Skeletal muscle satellite cell (primary cell): ENCODE results near the gene OBSCN.
"Not testable (repeated sequence)": the region's sequence is repeated elsewhere in the genome, so short reads cannot be mapped to it uniquely, and the experiment has no call there.

Source experiments
- H3K27me3 ChIP-seq: 2 replicates; pipeline ENCODE4 v1.7.0; 2013; ENCODE audit warnings: low read length; ENCODE audit not compliant: control insufficient read depth, insufficient read depth
- H3K36me3 ChIP-seq: 2 replicates; pipeline ENCODE4 v1.7.0; 2013; ENCODE audit warnings: mild to moderate bottlenecking, control low read depth, low read length; ENCODE audit not compliant: insufficient read depth
- H3K4me1 ChIP-seq: 2 replicates; pipeline ENCODE4 v1.7.0; 2013; ENCODE audit warnings: low read length; ENCODE audit not compliant: control insufficient read depth, insufficient read depth
- H3K4me2 ChIP-seq: 2 replicates; pipeline ENCODE4 v1.7.0; 2013; ENCODE audit warnings: mild to moderate bottlenecking, low read length
- H3K4me3 ChIP-seq: 2 replicates; pipeline ENCODE4 v1.7.0; 2013; ENCODE audit warnings: low read length
- H3K9ac ChIP-seq: 2 replicates; pipeline ENCODE4 v1.7.0; 2013; ENCODE audit warnings: mild to moderate bottlenecking, low read depth, low read length, moderate library complexity
- H3K9me3 ChIP-seq: replicated peaks from 2 replicates; pipeline ENCODE4 v1.7.0; 2013; ENCODE audit warnings: mild to moderate bottlenecking, control low read depth, low read length

OBSCN gene

DNA sequence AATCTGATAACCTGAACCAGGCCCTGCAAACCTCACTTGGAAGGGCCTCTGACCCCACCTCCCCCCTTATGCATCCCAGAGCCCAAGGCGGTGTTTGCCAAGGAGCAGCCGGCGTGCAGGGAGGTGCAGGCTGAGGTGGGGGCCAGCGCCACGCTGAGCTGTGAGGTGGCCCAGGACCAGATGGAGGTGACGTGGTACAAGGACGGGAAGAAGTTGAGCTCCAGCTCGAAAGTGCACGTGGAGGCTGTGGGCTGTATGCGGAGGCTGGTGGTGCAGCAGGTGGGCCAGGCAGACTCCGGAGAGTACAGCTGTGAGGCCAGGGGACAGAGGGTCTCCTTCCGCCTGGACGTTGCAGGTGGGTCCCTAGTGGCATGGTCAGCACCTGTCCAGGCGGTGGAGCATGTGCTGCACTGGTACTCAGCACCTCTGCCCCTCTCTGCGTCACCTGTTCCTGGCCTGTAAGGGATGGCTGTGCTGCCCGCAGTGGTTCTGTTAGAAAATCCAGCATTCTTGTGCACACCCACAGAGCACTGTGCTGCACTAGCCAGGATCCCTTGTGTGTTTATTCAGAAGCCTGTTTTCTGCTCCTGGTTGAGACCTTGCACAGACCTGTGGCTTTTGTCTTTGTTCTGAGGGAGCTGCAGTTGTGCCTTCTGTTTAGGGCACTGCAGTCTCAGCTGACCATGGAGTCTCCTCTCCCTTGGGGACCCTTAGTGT, 11.6 kb downstream of the OBSCN start:
- H3K27me3 ChIP-seq = no peaks in the 10 kb centered on the region
- no peaks in the 10 kb centered on the region for H3K36me3 ChIP-seq
- no peak overlapping the region for H3K4me3 ChIP-seq
- no peak overlapping the region for H3K4me2 ChIP-seq
- no peaks in the 10 kb centered on the region for H3K9me3 ChIP-seq
- no peaks in the 10 kb centered on the region for H3K4me1 ChIP-seq
- H3K9ac ChIP-seq = no peak overlapping the region

GRCh38 chr1:228219962-228220780, 12.3 kb downstream of the OBSCN start:
- H3K36me3 ChIP-seq = no peaks in the 10 kb centered on the region
- no peaks in the 10 kb centered on the region for H3K4me1 ChIP-seq
- no peaks in the 10 kb centered on the region for H3K27me3 ChIP-seq
- H3K4me3 ChIP-seq = no peak overlapping the region
- no peak overlapping the region for H3K9ac ChIP-seq
- peaks cover 2% of the 10 kb centered on the region for H3K9me3 ChIP-seq
- no peak overlapping the region for H3K4me2 ChIP-seq

GRCh38 chr1:228221097-228221496, 13.3 kb downstream of the OBSCN start:
- not testable (repeated sequence) for H3K27me3 ChIP-seq, H3K4me1 ChIP-seq, H3K36me3 ChIP-seq, H3K9ac ChIP-seq, H3K9me3 ChIP-seq, H3K4me3 ChIP-seq, H3K4me2 ChIP-seq

GRCh38 chr1:228222548-228222947, 14.7 kb downstream of the OBSCN start:
- no peak overlapping the region for H3K4me2 ChIP-seq
- no peak overlapping the region for H3K4me3 ChIP-seq
- H3K9ac ChIP-seq = no peak overlapping the region
- no peaks in the 10 kb centered on the region for H3K36me3 ChIP-seq
- H3K27me3 ChIP-seq = no peaks in the 10 kb centered on the region
- H3K4me1 ChIP-seq = peaks cover 6% of the 10 kb centered on the region
- peaks cover 4% of the 10 kb centered on the region for H3K9me3 ChIP-seq

DNA sequence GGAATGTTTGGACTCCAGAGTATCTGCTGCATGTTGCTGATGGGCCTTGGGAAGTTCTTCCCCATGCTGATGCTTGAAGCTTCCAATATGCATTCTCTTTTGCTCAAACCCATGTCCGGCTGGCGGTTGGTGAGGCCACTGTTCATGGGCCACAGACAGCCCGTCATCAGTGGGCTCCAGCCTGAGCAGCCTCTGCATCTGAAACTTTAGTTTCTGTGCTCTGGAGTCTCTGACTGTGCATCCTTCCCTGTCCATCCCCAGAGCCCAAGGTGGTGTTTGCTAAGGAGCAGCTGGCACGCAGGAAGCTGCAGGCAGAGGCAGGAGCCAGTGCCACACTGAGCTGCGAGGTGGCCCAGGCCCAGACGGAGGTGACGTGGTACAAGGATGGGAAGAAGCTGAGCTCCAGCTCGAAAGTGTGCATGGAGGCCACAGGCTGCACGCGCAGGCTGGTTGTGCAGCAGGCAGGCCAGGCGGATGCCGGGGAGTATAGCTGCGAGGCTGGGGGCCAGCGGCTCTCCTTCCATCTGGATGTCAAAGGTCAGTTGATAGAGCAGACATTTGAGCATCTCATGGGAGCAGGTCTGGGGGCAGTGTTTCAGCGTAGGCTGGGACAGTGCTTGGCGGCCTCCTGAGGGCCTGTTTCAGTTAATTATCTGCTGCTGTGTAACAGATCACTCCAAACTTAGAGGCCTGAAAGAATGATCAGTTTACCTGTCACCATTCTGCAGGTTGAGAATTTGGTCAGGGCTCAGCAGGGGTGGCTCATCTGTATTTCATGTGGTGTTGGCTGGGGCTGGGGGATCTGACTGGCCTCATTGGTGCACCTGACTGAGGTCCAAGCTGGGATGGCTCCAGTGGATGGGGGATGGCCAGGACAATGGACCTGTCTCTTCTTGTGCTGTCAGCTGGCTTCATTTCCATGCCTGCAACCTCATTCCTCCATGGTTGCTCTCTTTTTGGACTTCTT, 16.6 kb downstream of the OBSCN start:
- Histone ChIP-seq H3K4me2 (no peak overlapping the region), H3K27me3 (no peaks in the 10 kb centered on the region), H3K9ac (no peak overlapping the region), H3K4me3 (no peak overlapping the region), H3K4me1 (peaks cover 14% of the 10 kb centered on the region), H3K9me3 (peaks cover 4% of the 10 kb centered on the region), H3K36me3 (no peaks in the 10 kb centered on the region)

DNA sequence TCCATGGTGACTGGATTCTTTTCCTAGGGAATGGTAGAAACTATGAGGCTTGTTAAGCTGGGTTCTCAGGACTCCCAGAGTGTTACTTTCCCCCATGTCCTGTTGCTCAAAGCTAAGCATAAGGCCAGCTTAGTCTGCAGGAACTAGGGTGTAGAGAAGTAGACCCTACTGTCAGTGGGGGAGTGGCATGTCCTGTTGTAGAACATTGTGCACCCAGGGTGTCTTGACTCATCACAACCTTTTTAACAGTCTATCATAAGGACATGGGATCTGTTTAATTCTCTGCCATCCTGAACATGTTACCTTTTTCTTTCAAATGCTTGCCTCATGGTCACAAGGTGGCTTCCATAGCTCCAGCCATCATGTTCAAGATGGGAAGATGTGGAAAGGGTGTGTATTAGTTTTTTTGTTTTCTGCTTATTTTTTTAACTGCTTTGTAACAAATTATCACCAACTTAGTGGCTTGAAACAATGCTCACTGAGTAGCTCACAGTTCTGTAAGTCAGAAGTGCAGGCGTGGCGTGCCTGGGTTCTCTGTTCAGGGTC, 17.4 kb downstream of the OBSCN start:
- no peak overlapping the region for H3K4me3 ChIP-seq
- no peaks in the 10 kb centered on the region for H3K27me3 ChIP-seq
- no peak overlapping the region for H3K4me2 ChIP-seq
- H3K9me3 ChIP-seq = peaks cover 4% of the 10 kb centered on the region
- H3K36me3 ChIP-seq = no peaks in the 10 kb centered on the region
- H3K9ac ChIP-seq = no peak overlapping the region
- peaks cover 14% of the 10 kb centered on the region for H3K4me1 ChIP-seq

- Histone ChIP-seq H3K4me1 (peaks cover 14% of the 10 kb centered on the region), H3K36me3 (no peaks in the 10 kb centered on the region), H3K9me3 (peaks cover 4% of the 10 kb centered on the region), H3K27me3 (no peaks in the 10 kb centered on the region), H3K9ac (no peak overlapping the region), H3K4me2 (no peak overlapping the region), H3K4me3 (no peak overlapping the region)
These were observed 17.9 kb downstream of the OBSCN start for GRCh38 chr1:228225740-228226139.

- Histone ChIP-seq H3K9ac (no peak overlapping the region), H3K4me3 (no peak overlapping the region), H3K9me3 (peaks cover 4% of the 10 kb centered on the region), H3K4me2 (no peak overlapping the region), H3K4me1 (peaks cover 14% of the 10 kb centered on the region), H3K36me3 (no peaks in the 10 kb centered on the region), H3K27me3 (no peaks in the 10 kb centered on the region)
These were observed 18.5 kb downstream of the OBSCN start for GRCh38 chr1:228226141-228226874.

- Histone ChIP-seq H3K36me3 (no peaks in the 10 kb centered on the region), H3K4me1 (peaks cover 14% of the 10 kb centered on the region), H3K4me2 (no peak overlapping the region), H3K4me3 (no peak overlapping the region), H3K9ac (no peak overlapping the region), H3K9me3 (peaks cover 4% of the 10 kb centered on the region), H3K27me3 (no peaks in the 10 kb centered on the region)
These were observed 19.3 kb downstream of the OBSCN start for GRCh38 chr1:228226956-228227791.

DNA sequence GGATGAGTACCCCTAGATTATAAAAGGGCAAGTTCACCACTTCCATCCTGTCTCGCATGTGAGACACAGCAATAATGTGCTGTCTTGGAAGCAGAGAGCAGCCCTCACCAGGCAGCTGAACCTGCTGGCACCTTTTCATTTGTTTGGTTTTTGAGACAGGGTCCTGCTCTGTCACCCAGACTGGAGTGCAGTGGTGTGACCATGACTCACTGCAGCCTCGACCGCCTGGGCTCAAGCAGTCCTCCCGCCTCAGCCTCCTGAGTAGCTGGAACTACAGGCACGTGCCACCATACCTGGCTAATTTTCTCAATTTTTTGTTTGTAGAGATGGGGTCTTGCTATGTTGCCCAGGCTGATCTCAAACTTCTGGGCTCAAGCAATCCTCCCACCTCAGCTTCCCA, 20.3 kb downstream of the OBSCN start:
- H3K36me3 ChIP-seq = not testable (repeated sequence)

More for the DNA sequence above, 20.3 kb downstream of the OBSCN start:
- not testable (repeated sequence) for H3K27me3 ChIP-seq, H3K9ac ChIP-seq, H3K9me3 ChIP-seq, H3K4me3 ChIP-seq
- Histone ChIP-seq H3K4me1 (peaks cover 14% of the 10 kb centered on the region), H3K4me2 (peak overlapping the region; percentile 52)
